DOHH2 (cell line): ENCODE measurements around the gene NEURL1B.
A peak's percentile ranks its signal among the peaks of the same experiment; 100 is the strongest.

Source experiments
- H3F3A ChIP-seq: fragments of 200-600 bp; sonication (generic), shearing (Covaris generic); 2 replicates; pipeline ENCODE4 v1.6.0; 2016; ENCODE audit warnings: antibody characterized with exemption, mild to moderate bottlenecking; ENCODE audit not compliant: control insufficient read depth, insufficient read depth
- H3K27ac ChIP-seq: fragments of 200-600 bp; sonication (generic); 2 replicates; pipeline ENCODE4 v1.5.1; 2014; ENCODE audit warnings: low read depth, mild to moderate bottlenecking, low read length, moderate library complexity
- H3K27me3 ChIP-seq: fragments of 200-600 bp; sonication (generic); 2 replicates; pipeline ENCODE4 v1.6.1; 2014; ENCODE audit warnings: mild to moderate bottlenecking, low read length, mixed read lengths; ENCODE audit not compliant: control insufficient read depth
- H3K36me3 ChIP-seq: fragments of 200-600 bp; sonication (generic); 2 replicates; pipeline ENCODE4 v1.6.1; 2014; ENCODE audit warnings: mild to moderate bottlenecking, low read length, moderate library complexity, mixed read lengths; ENCODE audit not compliant: control insufficient read depth
- H3K4me1 ChIP-seq: fragments of 200-600 bp; sonication (generic); 2 replicates; pipeline ENCODE4 v1.6.1; 2014; ENCODE audit warnings: mild to moderate bottlenecking, low read length, mixed read lengths; ENCODE audit not compliant: control insufficient read depth
- H3K4me2 ChIP-seq: fragments of 200-600 bp; sonication (generic); 2 replicates; pipeline ENCODE4 v1.6.0; 2014; ENCODE audit warnings: mild to moderate bottlenecking, low read length, moderate library complexity
- H3K4me3 ChIP-seq: fragments of 200-600 bp; sonication (generic); 2 replicates; pipeline ENCODE4 v1.5.1; 2014; ENCODE audit warnings: mild to moderate bottlenecking, low read length, mixed read lengths
- H3K79me2 ChIP-seq: fragments of 200-600 bp; sonication (generic); 2 replicates; pipeline ENCODE4 v1.6.1; 2014; ENCODE audit warnings: mild to moderate bottlenecking, low read length, mixed read lengths; ENCODE audit not compliant: control insufficient read depth
- H3K9me2 ChIP-seq: fragments of 200-600 bp; sonication (generic); replicated peaks from 2 replicates; pipeline ENCODE4 v1.6.1; 2014; ENCODE audit warnings: mild to moderate bottlenecking, low read length, mixed read lengths; ENCODE audit not compliant: control insufficient read depth
- H3K9me3 ChIP-seq: fragments of 200-600 bp; sonication (generic); 2 replicates; pipeline ENCODE4 v1.6.1; 2014; ENCODE audit warnings: antibody characterized with exemption, low read length, mixed read lengths; ENCODE audit not compliant: control insufficient read depth, insufficient read depth
- H4K20me1 ChIP-seq: fragments of 200-600 bp; sonication (generic); 2 replicates; pipeline ENCODE4 v1.6.0; 2014; ENCODE audit warnings: low read depth, mild to moderate bottlenecking, antibody characterized with exemption, low read length, moderate library complexity; ENCODE audit not compliant: control insufficient read depth, insufficient read depth
- CTCF ChIP-seq: fragments of 200-600 bp; sonication (generic); IDR thresholded peaks from one replicate; pipeline ENCODE4 v1.5.1; 2014; ENCODE audit warnings: antibody characterized with exemption, mild to moderate bottlenecking, low read depth, low read length; ENCODE audit not compliant: poor library complexity, severe bottlenecking
- EZH2phosphoT487 ChIP-seq: fragments of 200-600 bp; sonication (generic); IDR thresholded peaks from 2 replicates; pipeline ENCODE4 v1.6.1; 2017; ENCODE audit warnings: borderline replicate concordance, mild to moderate bottlenecking, antibody characterized with exemption, low read length, moderate library complexity, mixed read lengths

Gene NEURL1B

GRCh38 chr5:172715421-172715780 lies 74.3 kb downstream of the NEURL1B start:
- peaks cover 21% of the 10 kb centered on the region for H3K27me3 ChIP-seq
- TF ChIP-seq EZH2phosphoT487, result no peak
- TF ChIP-seq CTCF, result no peak
- H3K36me3 ChIP-seq, result no peaks in the 10 kb centered on the region
- H3K4me1 ChIP-seq, result peaks cover 7% of the 10 kb centered on the region
- H3K4me2 ChIP-seq, result no peak overlapping the region
- H4K20me1 ChIP-seq, result no peaks in the 10 kb centered on the region
- peaks cover 3% of the 10 kb centered on the region; the same call in 1 of the 2 replicates for H3F3A ChIP-seq
- H3K9me2 ChIP-seq, result no peaks in the 10 kb centered on the region
- H3K27ac ChIP-seq, result no peak overlapping the region
- H3K4me3 ChIP-seq, result no peak overlapping the region
- no peaks in the 10 kb centered on the region for H3K9me3 ChIP-seq
- H3K79me2 ChIP-seq, result no peaks in the 10 kb centered on the region

- no peaks in the 10 kb centered on the region for H3K36me3 ChIP-seq
- no peak for TF ChIP-seq CTCF
- no peak for TF ChIP-seq EZH2phosphoT487
- no peaks in the 10 kb centered on the region for H3K79me2 ChIP-seq
- H4K20me1 ChIP-seq, result no peaks in the 10 kb centered on the region
- H3K4me3 ChIP-seq, result no peak overlapping the region
- H3K9me2 ChIP-seq, result no peaks in the 10 kb centered on the region
- no peaks in the 10 kb centered on the region for H3K9me3 ChIP-seq
- H3K4me1 ChIP-seq, result peaks cover 7% of the 10 kb centered on the region
- no peak overlapping the region for H3K27ac ChIP-seq
- no peak overlapping the region for H3K4me2 ChIP-seq
- H3K27me3 ChIP-seq, result peaks cover 18% of the 10 kb centered on the region
- no peaks in the 10 kb centered on the region for H3F3A ChIP-seq
These were observed 75.0 kb downstream of the NEURL1B start for GRCh38 chr5:172715931-172716682.

DNA sequence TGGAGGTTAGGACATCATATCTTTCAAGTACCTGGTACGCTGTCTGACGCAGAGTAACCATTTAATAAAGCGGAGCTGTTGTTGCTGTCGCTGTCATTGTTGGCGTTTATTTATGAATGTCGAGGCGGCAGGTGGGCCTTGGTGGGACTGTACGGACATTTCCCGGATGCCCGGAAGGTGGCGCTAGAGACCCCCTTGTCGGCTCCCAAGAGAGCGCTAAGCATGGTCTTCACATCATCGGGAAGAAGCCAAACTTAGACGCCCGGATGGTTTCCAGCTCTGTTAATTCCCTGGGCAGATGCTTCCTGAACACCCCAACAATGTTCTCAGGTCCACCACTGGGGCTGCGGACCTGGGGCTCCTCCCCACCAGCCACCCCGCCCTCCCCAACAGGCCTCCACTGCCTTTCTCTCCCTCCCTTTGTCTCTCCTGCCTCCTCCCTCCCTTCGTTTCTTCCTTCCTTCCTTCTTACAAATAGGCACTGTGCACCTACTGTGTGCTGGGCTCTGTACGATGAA lies 75.8 kb downstream of the NEURL1B start:
- Histone ChIP-seq H3K4me1 (peaks cover 7% of the 10 kb centered on the region), H3K4me2 (no peak overlapping the region), H3K4me3 (no peak overlapping the region), H4K20me1 (no peaks in the 10 kb centered on the region), H3K9me3 (no peaks in the 10 kb centered on the region), H3K9me2 (no peaks in the 10 kb centered on the region), H3F3A (no peaks in the 10 kb centered on the region), H3K36me3 (no peaks in the 10 kb centered on the region), H3K27me3 (peaks cover 18% of the 10 kb centered on the region), H3K79me2 (no peaks in the 10 kb centered on the region), H3K27ac (no peak overlapping the region)
- TF ChIP-seq EZH2phosphoT487 (no peak), CTCF (peak; percentile 87)
